Loucy (cell line): Measurements from ENCODE around the gene CD36.

Source experiments
- H2AFZ ChIP-seq: fragments of 200-600 bp; sonication (generic); 2 replicates; pipeline ENCODE4 v1.6.0; 2016; ENCODE audit warnings: antibody characterized with exemption, mild to moderate bottlenecking, low read length, moderate library complexity
- H3F3A ChIP-seq: fragments of 200-600 bp; 2 replicates; pipeline ENCODE4 v1.6.0; 2016; ENCODE audit warnings: antibody characterized with exemption, low read depth, mild to moderate bottlenecking
- H3K27me3 ChIP-seq: fragments of 200-600 bp; sonication (generic); 2 replicates; pipeline ENCODE4 v1.6.1; 2014; ENCODE audit warnings: low read length, mild to moderate bottlenecking; ENCODE audit not compliant: insufficient read depth, poor library complexity, severe bottlenecking
- H3K36me3 ChIP-seq: fragments of 200-600 bp; sonication (generic); 2 replicates; pipeline ENCODE4 v1.6.1; 2016; ENCODE audit warnings: low read length; ENCODE audit not compliant: insufficient read depth
- H3K4me1 ChIP-seq: fragments of 200-600 bp; sonication (generic); 2 replicates; pipeline ENCODE4 v1.5.1; 2014; ENCODE audit warnings: low read length, mild to moderate bottlenecking; ENCODE audit not compliant: insufficient read depth, poor library complexity, severe bottlenecking
- H3K4me2 ChIP-seq: fragments of 200-600 bp; sonication (generic); 2 replicates; pipeline ENCODE4 v1.6.0; 2014; ENCODE audit warnings: antibody characterized with exemption, low read length, low read depth, mild to moderate bottlenecking; ENCODE audit not compliant: poor library complexity, severe bottlenecking
- H3K4me3 ChIP-seq: fragments of 200-600 bp; sonication (generic); 2 replicates; pipeline ENCODE4 v1.5.1; 2014; ENCODE audit warnings: low read length, mild to moderate bottlenecking, mixed read lengths; ENCODE audit not compliant: poor library complexity, severe bottlenecking
- H3K79me2 ChIP-seq: fragments of 200-600 bp; sonication (generic); 2 replicates; pipeline ENCODE4 v1.6.1; 2014; ENCODE audit warnings: low read length; ENCODE audit not compliant: insufficient read depth
- H3K9ac ChIP-seq: fragments of 200-600 bp; sonication (generic); 2 replicates; pipeline ENCODE4 v1.6.0; 2014; ENCODE audit warnings: mild to moderate bottlenecking, low read depth, low read length, moderate library complexity; ENCODE audit not compliant: poor library complexity, severe bottlenecking
- H3K9me2 ChIP-seq: fragments of 200-600 bp; sonication (generic); replicated peaks from 2 replicates; pipeline ENCODE4 v1.6.1; 2016; ENCODE audit warnings: low read depth, low read length, mixed read lengths
- H3K9me3 ChIP-seq: fragments of 200-600 bp; sonication (generic); 2 replicates; pipeline ENCODE4 v1.6.1; 2014; ENCODE audit warnings: mild to moderate bottlenecking, antibody characterized with exemption, low read length, low read depth; ENCODE audit not compliant: insufficient read depth
- H4K20me1 ChIP-seq: fragments of 200-600 bp; sonication (generic); 2 replicates; pipeline ENCODE4 v1.6.0; 2014; ENCODE audit warnings: antibody characterized with exemption, low read length, mild to moderate bottlenecking; ENCODE audit not compliant: insufficient read depth, poor library complexity, severe bottlenecking
- EZH2phosphoT487 ChIP-seq: fragments of 200-600 bp; IDR thresholded peaks from 2 replicates; pipeline ENCODE4 v1.6.1; 2018; ENCODE audit warnings: antibody characterized with exemption, mild to moderate bottlenecking, moderate library complexity, borderline replicate concordance
- TF ChIP-seq, protein P1 (sequence below): fragments of 200-600 bp; sonication (generic); conservative IDR thresholded peaks from 2 replicates; pipeline ENCODE4 v1.5.1; 2014; ENCODE audit warnings: mild to moderate bottlenecking, antibody characterized with exemption, low read length

CD36 gene

DNA sequence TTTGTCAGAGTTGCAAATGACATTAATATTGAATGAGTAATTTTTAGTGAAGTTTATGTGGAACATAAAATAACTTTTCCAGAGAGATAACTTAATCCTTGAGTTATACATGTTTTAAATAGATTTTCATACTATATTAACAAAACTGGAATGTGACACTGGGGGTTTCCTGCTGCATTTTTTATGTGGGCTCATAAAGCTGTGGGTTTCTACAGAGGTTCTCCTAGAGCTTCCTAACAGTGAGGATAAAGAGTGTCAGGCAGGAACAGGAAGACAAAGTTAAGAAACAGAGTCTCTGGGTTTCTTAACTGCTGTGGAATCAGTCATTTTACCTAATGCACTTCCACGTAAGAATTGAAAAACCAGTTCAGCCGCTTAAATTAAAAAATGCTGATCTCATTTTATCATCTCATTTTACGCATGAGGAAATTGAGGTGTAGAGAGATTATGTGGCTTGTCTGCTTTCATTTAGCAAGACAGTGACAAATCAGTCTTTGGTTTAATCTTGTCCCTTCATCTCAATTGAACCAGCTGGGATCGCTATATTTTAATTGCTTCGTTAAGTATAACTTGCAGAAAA, 5.0 kb downstream of the CD36 start:
- Histone ChIP-seq H3K4me3 (peak overlapping the region; percentile 48), H3K4me2 (peak overlapping the region; percentile 69), H3K9me2 (no peaks in the 10 kb centered on the region), H3K9ac (no peak overlapping the region), H3F3A (peaks cover 15% of the 10 kb centered on the region; the same call in 1 of the 2 replicates), H3K27me3 (no peaks in the 10 kb centered on the region), H4K20me1 (no peaks in the 10 kb centered on the region), H2AFZ (no peak overlapping the region; the same call in 1 of the 2 replicates), H3K9me3 (no peaks in the 10 kb centered on the region), H3K36me3 (no peaks in the 10 kb centered on the region), H3K79me2 (no peaks in the 10 kb centered on the region), H3K4me1 (peaks cover 19% of the 10 kb centered on the region)
- TF ChIP-seq, protein P1, sequence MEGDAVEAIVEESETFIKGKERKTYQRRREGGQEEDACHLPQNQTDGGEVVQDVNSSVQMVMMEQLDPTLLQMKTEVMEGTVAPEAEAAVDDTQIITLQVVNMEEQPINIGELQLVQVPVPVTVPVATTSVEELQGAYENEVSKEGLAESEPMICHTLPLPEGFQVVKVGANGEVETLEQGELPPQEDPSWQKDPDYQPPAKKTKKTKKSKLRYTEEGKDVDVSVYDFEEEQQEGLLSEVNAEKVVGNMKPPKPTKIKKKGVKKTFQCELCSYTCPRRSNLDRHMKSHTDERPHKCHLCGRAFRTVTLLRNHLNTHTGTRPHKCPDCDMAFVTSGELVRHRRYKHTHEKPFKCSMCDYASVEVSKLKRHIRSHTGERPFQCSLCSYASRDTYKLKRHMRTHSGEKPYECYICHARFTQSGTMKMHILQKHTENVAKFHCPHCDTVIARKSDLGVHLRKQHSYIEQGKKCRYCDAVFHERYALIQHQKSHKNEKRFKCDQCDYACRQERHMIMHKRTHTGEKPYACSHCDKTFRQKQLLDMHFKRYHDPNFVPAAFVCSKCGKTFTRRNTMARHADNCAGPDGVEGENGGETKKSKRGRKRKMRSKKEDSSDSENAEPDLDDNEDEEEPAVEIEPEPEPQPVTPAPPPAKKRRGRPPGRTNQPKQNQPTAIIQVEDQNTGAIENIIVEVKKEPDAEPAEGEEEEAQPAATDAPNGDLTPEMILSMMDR, result no peak
- TF ChIP-seq EZH2phosphoT487, result no peak

GRCh38 chr7:80644054-80644453, 5.6 kb downstream of the CD36 start:
- H3K4me2 ChIP-seq, result peak overlapping the region; percentile 69
- peaks cover 19% of the 10 kb centered on the region for H3K4me1 ChIP-seq
- peak overlapping the region; percentile 48 for H3K4me3 ChIP-seq
- H3F3A ChIP-seq, result peaks cover 15% of the 10 kb centered on the region; the same call in 1 of the 2 replicates
- H3K27me3 ChIP-seq, result no peaks in the 10 kb centered on the region
- H3K9me3 ChIP-seq, result no peaks in the 10 kb centered on the region
- H2AFZ ChIP-seq, result no peak overlapping the region
- H3K9me2 ChIP-seq, result no peaks in the 10 kb centered on the region
- H3K9ac ChIP-seq, result no peak overlapping the region
- no peaks in the 10 kb centered on the region for H3K79me2 ChIP-seq
- TF ChIP-seq, protein P1, result no peak
- no peak for TF ChIP-seq EZH2phosphoT487
- H4K20me1 ChIP-seq, result no peaks in the 10 kb centered on the region
- no peaks in the 10 kb centered on the region for H3K36me3 ChIP-seq

GRCh38 chr7:80646083-80646865, 7.8 kb downstream of the CD36 start:
- no peaks in the 10 kb centered on the region for H3K79me2 ChIP-seq

More at GRCh38 chr7:80646083-80646865, 7.8 kb downstream of the CD36 start:
- Histone ChIP-seq H3K4me2 (no peak overlapping the region), H3K9ac (no peak overlapping the region), H3K4me3 (no peak overlapping the region), H3K9me2 (no peaks in the 10 kb centered on the region), H3K9me3 (no peaks in the 10 kb centered on the region), H2AFZ (no peak overlapping the region), H3F3A (peaks cover 15% of the 10 kb centered on the region; the same call in 1 of the 2 replicates), H4K20me1 (no peaks in the 10 kb centered on the region), H3K27me3 (no peaks in the 10 kb centered on the region), H3K36me3 (no peaks in the 10 kb centered on the region), H3K4me1 (peaks cover 19% of the 10 kb centered on the region)
- TF ChIP-seq, protein P1, result no peak
- no peak for TF ChIP-seq EZH2phosphoT487
